PC-9 (cell line): ENCODE data around the gene TTYH1. TPM values are rescaled to one million over a fixed set of nuclear protein-coding genes. Genes with fewer than 3 reads are reported as not detected.

Experiments
- BruUV-seq: library from RNA; stranded (reverse); fragments of 400-500 nt; replicated peaks from 2 replicates; lab custom pipeline; 2021; lab: Mats Ljungman, UMichigan
- CTCF ChIA-PET: fragments of 300-600 bp; sonication (Branson Sonifier 250); formaldehyde crosslinking; loops from one replicate; lab custom pipeline; 2022; ENCODE audit warnings: antibody characterized with exemption; lab: Charles Lee
- POLR2A ChIA-PET: fragments of 300-600 bp; sonication (Branson Sonifier 250); formaldehyde crosslinking; loops from one replicate; lab custom pipeline; 2022; ENCODE audit warnings: antibody characterized with exemption; ENCODE audit not compliant: unreplicated experiment; lab: Charles Lee
- DNase-seq, 2 experiments: peaks; one replicate each; pipeline versions ENCODE4 v3.0.0 to v3.0.0-alpha.2; 2015 to 2022; ENCODE audit warnings: mixed read lengths in 1 of 2
- H2AFZ ChIP-seq: fragments of 200-600 bp; sonication (generic); 2 replicates; pipeline ENCODE4 v1.8.1; 2017; ENCODE audit warnings: antibody characterized with exemption
- H3F3A ChIP-seq: fragments of 200-600 bp; sonication (generic); 2 replicates; pipeline ENCODE4 v1.8.1; 2017; ENCODE audit warnings: antibody characterized with exemption, mild to moderate bottlenecking, low read depth; ENCODE audit not compliant: insufficient read depth
- H3K27ac ChIP-seq: fragments of 200-600 bp; sonication (generic); 2 replicates; pipeline ENCODE4 v1.6.1; 2016; ENCODE audit warnings: mixed run types
- H3K27me3 ChIP-seq: fragments of 200-600 bp; sonication (generic); 2 replicates; pipeline ENCODE4 v1.6.1; 2016; ENCODE audit warnings: low read depth, mixed run types; ENCODE audit not compliant: insufficient read depth
- H3K36me3 ChIP-seq: fragments of 200-600 bp; sonication (generic); 2 replicates; pipeline ENCODE4 v1.6.1; 2016; ENCODE audit warnings: low read depth, mixed run types
- H3K4me1 ChIP-seq: fragments of 200-600 bp; sonication (generic); replicated peaks from 2 replicates; pipeline ENCODE4 v1.6.1; 2016; ENCODE audit warnings: mixed run types; ENCODE audit not compliant: insufficient read depth
- H3K4me2 ChIP-seq: fragments of 200-600 bp; sonication (generic); 2 replicates; pipeline ENCODE4 v1.6.1; 2017; ENCODE audit warnings: mixed run types
- H3K4me3 ChIP-seq: fragments of 200-600 bp; sonication (generic); 2 replicates; pipeline ENCODE4 v1.6.1; 2016; ENCODE audit warnings: mixed run types
- H3K79me2 ChIP-seq: fragments of 200-600 bp; sonication (generic); 2 replicates; pipeline ENCODE4 v1.6.1; 2017; ENCODE audit warnings: low read depth, mixed run types
- H3K9me2 ChIP-seq: fragments of 200-600 bp; sonication (generic); 2 replicates; pipeline ENCODE4 v1.8.1; 2017; ENCODE audit warnings: mild to moderate bottlenecking; ENCODE audit not compliant: insufficient read depth
- H3K9me3 ChIP-seq: fragments of 200-600 bp; sonication (generic); 2 replicates; pipeline ENCODE4 v1.8.1; 2016; ENCODE audit warnings: low read depth; ENCODE audit not compliant: insufficient read depth
- H4K20me1 ChIP-seq: fragments of 200-600 bp; sonication (generic); 2 replicates; pipeline ENCODE4 v1.8.1; 2017; ENCODE audit not compliant: insufficient read depth
- CTCF ChIP-seq: fragments of 200-600 bp; sonication (generic); conservative IDR thresholded peaks from 2 replicates; pipeline ENCODE4 v1.6.1; 2017; ENCODE audit warnings: mixed run types, antibody characterized with exemption, mild to moderate bottlenecking, moderate library complexity
- EZH2 ChIP-seq: fragments of 200-600 bp; sonication (generic); IDR thresholded peaks from 2 replicates; pipeline ENCODE4 v1.8.0; 2017; ENCODE audit warnings: antibody characterized with exemption, low read depth
- intact Hi-C: fragments of 100-400 bp; cut with micrococcal nuclease; formaldehyde crosslinking; loops from one replicate; pipeline ENCODE4 v1.10.0; 2022; ENCODE audit not compliant: unreplicated experiment
- total RNA-seq: library from RNA; stranded (reverse); gene quantifications from 2 replicates; pipeline ENCODE4 v1.2.3, GENCODE V29; 2021

The TTYH1 gene
- total RNA-seq, 1 experiment from 2014 or later: 1.6 TPM

- Histone ChIP-seq H3K36me3 (peaks cover 36% of the 10 kb centered on the region), H3K4me2 (peak overlapping the region; percentile 95), H3K4me1 (peaks cover 25% of the 10 kb centered on the region), H3K27ac (peak overlapping the region; percentile 65), H3K9me2 (no peaks in the 10 kb centered on the region), H3K27me3 (no peaks in the 10 kb centered on the region), H3K4me3 (peak overlapping the region; percentile 96), H2AFZ (peak overlapping the region; percentile 77), H3K9me3 (no peaks in the 10 kb centered on the region), H3F3A (peaks cover 17% of the 10 kb centered on the region; the same call in 1 of the 2 replicates), H4K20me1 (peaks cover 40% of the 10 kb centered on the region), H3K79me2 (peaks cover 75% of the 10 kb centered on the region)
- CTCF ChIA-PET: interaction anchor here (0.5 to 0.8 kb wide), 4 partner anchors 14 to 198 kb away, joined by 3 to 9 read pairs (median 3); no protein-coding TSS in a partner anchor
- no TSS peak for BruUV-seq
- TF ChIP-seq CTCF (no peak), EZH2 (no peak)
- peak; percentile 40 to 62 for DNase-seq
- intact Hi-C loops: loop anchor here (1.0 to 2.0 kb wide), 3 partner anchors 16 to 579 kb away; partner anchors contain the start of gene CNOT3
- POLR2A ChIA-PET: interaction anchor here (0.5 to 1.6 kb wide), 6 partner anchors 10 to 1207 kb away, joined by 5 to 35 read pairs (median 8); partner anchors contain the start of genes CDC42EP5, LENG9 and U2AF2
Measured at GRCh38 chr19:54448040-54448773, 32.9 kb downstream of the TTYH1 start.

- H3K4me2 ChIP-seq: peak within 1 kb of the TSS; percentile 95
- H2AFZ ChIP-seq: peak within 1 kb of the TSS; percentile 77
- no peaks in the 10 kb centered on the region for H3K9me2 ChIP-seq
- peak within 1 kb of the TSS; percentile 96 for H3K4me3 ChIP-seq
- intact Hi-C loops: loop anchor here (1.0 to 2.0 kb wide), 4 partner anchors 14 to 580 kb away; partner anchors contain the start of genes CNOT3 and LENG9
- H3K4me1 ChIP-seq: peaks cover 25% of the 10 kb centered on the region
- ChIA-PET POLR2A (interaction anchor here (0.5 to 1.6 kb wide), 8 partner anchors 9 to 1219 kb away, joined by 5 to 35 read pairs (median 8); partner anchors contain the start of genes CDC42EP5, LENG9 and U2AF2), CTCF (interaction anchor here (0.5 to 0.8 kb wide), 3 partner anchors 13 to 199 kb away, joined by 3 read pairs; no protein-coding TSS in a partner anchor)
- no peak for TF ChIP-seq CTCF
- no peak for TF ChIP-seq EZH2
- no peaks in the 10 kb centered on the region for H3K27me3 ChIP-seq
- peaks cover 17% of the 10 kb centered on the region; the same call in 1 of the 2 replicates for H3F3A ChIP-seq
- H3K27ac ChIP-seq: peak within 1 kb of the TSS; percentile 65
- H4K20me1 ChIP-seq: peaks cover 48% of the 10 kb centered on the region
- H3K36me3 ChIP-seq: peaks cover 41% of the 10 kb centered on the region
- no peaks in the 10 kb centered on the region for H3K9me3 ChIP-seq
- BruUV-seq: no TSS peak
- peak; percentile 94 to 98 for DNase-seq
- peaks cover 84% of the 10 kb centered on the region for H3K79me2 ChIP-seq
Measured at GRCh38 chr19:54448774-54449700, 33.8 kb downstream of the TTYH1 start, which contains the start of gene LENG8. LENG8 (plus strand) TSS chr19:54449199; CDS start chr19:54451345, 2,146 bp downstream.
